HEK293 (cell line): Measurements from ENCODE around the gene MAZ.

Experiments used
- HOXA7 ChIP-seq: sonication (generic); formaldehyde crosslinking; IDR thresholded peaks from 2 replicates; pipeline ENCODE4 v1.8.1; 2022; ENCODE audit warnings: missing genetic modification reagents, borderline replicate concordance
- ZNF114 ChIP-seq: fragments of 450-650 bp; formaldehyde crosslinking; IDR thresholded peaks from 2 replicates; pipeline ENCODE4 v1.5.0; 2017; ENCODE audit warnings: missing biosample characterization, missing genetic modification characterization
- ZNF23 ChIP-seq: fragments of 450-650 bp; formaldehyde crosslinking; IDR thresholded peaks from 2 replicates; pipeline ENCODE4 v1.5.1; 2016; ENCODE audit warnings: missing biosample characterization, missing genetic modification characterization, borderline replicate concordance
- ZNF292 ChIP-seq: fragments of 450-650 bp; formaldehyde crosslinking; IDR thresholded peaks from 2 replicates; pipeline ENCODE4 v1.5.1; 2016; ENCODE audit warnings: low read depth, missing biosample characterization, missing genetic modification characterization, borderline replicate concordance
- ZNF335 ChIP-seq: fragments of 450-650 bp; formaldehyde crosslinking; conservative IDR thresholded peaks from 2 replicates; pipeline ENCODE4 v1.5.1; 2016; ENCODE audit warnings: missing biosample characterization, missing genetic modification characterization

DNA sequence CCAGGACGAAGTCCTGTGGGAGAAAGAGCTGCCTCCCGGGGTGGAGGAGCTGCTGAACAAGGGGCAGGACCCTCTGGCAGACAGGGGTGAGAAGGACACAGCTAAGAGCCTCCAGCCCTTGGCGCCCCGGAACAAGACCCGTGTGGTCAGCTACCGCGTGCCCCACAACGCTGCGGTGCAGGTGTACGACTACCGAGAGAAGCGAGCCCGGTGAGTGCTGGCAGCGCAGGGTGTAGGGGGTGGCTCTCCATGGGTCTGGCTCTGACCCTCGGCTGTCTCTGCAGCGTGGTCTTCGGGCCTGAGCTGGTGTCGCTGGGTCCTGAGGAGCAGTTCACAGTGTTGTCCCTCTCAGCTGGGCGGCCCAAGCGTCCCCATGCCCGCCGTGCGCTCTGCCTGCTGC is 35.3 kb downstream of the MAZ start:
- TF ChIP-seq ZNF114 (no peak), HOXA7 (CRISPR knock-in tag) (no peak), ZNF292 (no peak), ZNF335 (no peak), ZNF23 (tag by site-specific recombination) (no peak)
